PC-3 (cell line): ENCODE results near the gene MRPL28. TPM values are rescaled to one million over a fixed set of nuclear protein-coding genes. Genes with fewer than 3 reads are reported as not detected.

ENCODE experiments used
- ATAC-seq: fragments of 200-7000 bp; cut with Tn5 transposase; 2 replicates; pipeline ENCODE4 v1.9.1; 2020; ENCODE audit warnings: mild to moderate bottlenecking, moderate library complexity
- BruUV-seq: library from RNA; stranded (reverse); fragments of 400-500 nt; replicated peaks from 2 replicates; lab custom pipeline; 2021; lab: Mats Ljungman, UMichigan
- CTCF ChIA-PET: fragments of 300-600 bp; sonication (Branson Sonifier 250); formaldehyde crosslinking; loops from one replicate; lab custom pipeline; 2022; ENCODE audit warnings: antibody characterized with exemption; lab: Charles Lee
- POLR2A ChIA-PET: fragments of 300-600 bp; sonication (Branson Sonifier 250); formaldehyde crosslinking; loops from one replicate; lab custom pipeline; 2022; ENCODE audit warnings: antibody characterized with exemption; ENCODE audit not compliant: unreplicated experiment; lab: Charles Lee
- DNase-seq: peaks from one replicate; pipeline ENCODE4 v3.0.0-alpha.2; 2015
- H2AFZ ChIP-seq: fragments of 300-600 bp; sonication (generic); 2 replicates; pipeline ENCODE4 v1.6.0; 2016; ENCODE audit warnings: antibody characterized with exemption, low read length
- H3F3A ChIP-seq: fragments of 300-600 bp; sonication (generic); one replicate; pipeline ENCODE4 v1.6.0; 2017; ENCODE audit warnings: antibody characterized with exemption, low read length, control low read depth, mild to moderate bottlenecking; ENCODE audit not compliant: unreplicated experiment
- H3K27ac ChIP-seq: fragments of 300-600 bp; sonication (generic); 2 replicates; pipeline ENCODE4 v1.5.1; 2016; ENCODE audit warnings: mild to moderate bottlenecking, low read length
- H3K27me3 ChIP-seq: fragments of 300-600 bp; sonication (generic); 2 replicates; pipeline ENCODE4 v1.6.1; 2016; ENCODE audit warnings: low read length, mixed read lengths
- H3K36me3 ChIP-seq: fragments of 300-600 bp; sonication (generic); 2 replicates; pipeline ENCODE4 v1.6.1; 2016; ENCODE audit warnings: low read depth, mixed run types, low read length, mixed read lengths
- H3K4me1 ChIP-seq: fragments of 300-600 bp; sonication (generic); 2 replicates; pipeline ENCODE4 v1.5.1; 2016; ENCODE audit warnings: low read length; ENCODE audit not compliant: insufficient read depth
- H3K4me2 ChIP-seq: fragments of 300-600 bp; sonication (generic); 2 replicates; pipeline ENCODE4 v1.6.0; 2016; ENCODE audit warnings: low read length
- H3K4me3 ChIP-seq: fragments of 300-600 bp; sonication (generic); 2 replicates; pipeline ENCODE4 v1.5.1; 2016; ENCODE audit warnings: mild to moderate bottlenecking, low read length, mixed read lengths
- H3K79me2 ChIP-seq: fragments of 300-600 bp; sonication (generic); 2 replicates; pipeline ENCODE4 v1.6.1; 2017; ENCODE audit warnings: low read length, mixed read lengths
- H3K9ac ChIP-seq: fragments of 300-600 bp; sonication (generic); 2 replicates; pipeline ENCODE4 v1.6.0; 2016; ENCODE audit warnings: mild to moderate bottlenecking, low read length
- H3K9me2 ChIP-seq: fragments of 300-600 bp; sonication (generic); replicated peaks from 2 replicates; pipeline ENCODE4 v1.6.1; 2016; ENCODE audit warnings: mixed run types, low read length, mixed read lengths
- H3K9me3 ChIP-seq: fragments of 300-600 bp; sonication (generic); 2 replicates; pipeline ENCODE4 v1.6.1; 2016; ENCODE audit warnings: low read length, mixed read lengths
- H4K20me1 ChIP-seq: fragments of 300-600 bp; sonication (generic); 2 replicates; pipeline ENCODE4 v1.6.1; 2016; ENCODE audit warnings: low read length, mixed read lengths
- EZH2 ChIP-seq: fragments of 300-600 bp; sonication (generic); IDR thresholded peaks from one replicate; pipeline ENCODE4 v1.6.1; 2017; ENCODE audit warnings: antibody characterized with exemption, mild to moderate bottlenecking, low read length; ENCODE audit not compliant: unreplicated experiment
- EZH2phosphoT487 ChIP-seq: fragments of 300-600 bp; sonication (generic); IDR thresholded peaks from 2 replicates; pipeline ENCODE4 v1.6.1; 2018; ENCODE audit warnings: mild to moderate bottlenecking, antibody characterized with exemption, low read length, borderline replicate concordance
- intact Hi-C: fragments of 100-400 bp; cut with micrococcal nuclease; formaldehyde crosslinking; loops from 2 replicates; pipeline ENCODE4 v1.9.0; 2023
- total RNA-seq: library from RNA; depleted of rRNA; stranded (reverse); fragments of >200 nt; gene quantifications from 2 replicates; pipeline ENCODE4 v1.2.3, GENCODE V29; 2014
- TF ChIP-seq, protein P1 (sequence below): fragments of 300-600 bp; sonication (generic); conservative IDR thresholded peaks from 2 replicates; pipeline ENCODE4 v1.5.1; 2017; ENCODE audit warnings: antibody characterized with exemption, low read depth, mild to moderate bottlenecking, low read length

Gene MRPL28
- total RNA-seq, 1 experiment from 2014 or later = 154 TPM

- POLR2A ChIA-PET = no interaction called here
- Histone ChIP-seq H3K9me3 (no peaks in the 10 kb centered on the region), H3K79me2 (no peaks in the 10 kb centered on the region), H3F3A (no peaks in the 10 kb centered on the region), H3K4me2 (no peak overlapping the region), H3K36me3 (no peaks in the 10 kb centered on the region), H3K4me3 (no peak overlapping the region), H3K9me2 (no peaks in the 10 kb centered on the region), H2AFZ (no peak overlapping the region), H3K4me1 (peaks cover 2% of the 10 kb centered on the region; the same call in 1 of the 2 replicates), H3K27me3 (no peaks in the 10 kb centered on the region), H3K9ac (no peak overlapping the region), H3K27ac (no peak overlapping the region), H4K20me1 (no peaks in the 10 kb centered on the region)
- ATAC-seq = no peak
- CTCF ChIA-PET = interaction anchor here (0.6 kb wide), 1 partner anchor 8 kb away, joined by 4 read pairs; the partner anchor contains the start of gene AXIN1
- intact Hi-C loops = no loop called here
- BruUV-seq = no TSS peak
- TF ChIP-seq, protein P1, sequence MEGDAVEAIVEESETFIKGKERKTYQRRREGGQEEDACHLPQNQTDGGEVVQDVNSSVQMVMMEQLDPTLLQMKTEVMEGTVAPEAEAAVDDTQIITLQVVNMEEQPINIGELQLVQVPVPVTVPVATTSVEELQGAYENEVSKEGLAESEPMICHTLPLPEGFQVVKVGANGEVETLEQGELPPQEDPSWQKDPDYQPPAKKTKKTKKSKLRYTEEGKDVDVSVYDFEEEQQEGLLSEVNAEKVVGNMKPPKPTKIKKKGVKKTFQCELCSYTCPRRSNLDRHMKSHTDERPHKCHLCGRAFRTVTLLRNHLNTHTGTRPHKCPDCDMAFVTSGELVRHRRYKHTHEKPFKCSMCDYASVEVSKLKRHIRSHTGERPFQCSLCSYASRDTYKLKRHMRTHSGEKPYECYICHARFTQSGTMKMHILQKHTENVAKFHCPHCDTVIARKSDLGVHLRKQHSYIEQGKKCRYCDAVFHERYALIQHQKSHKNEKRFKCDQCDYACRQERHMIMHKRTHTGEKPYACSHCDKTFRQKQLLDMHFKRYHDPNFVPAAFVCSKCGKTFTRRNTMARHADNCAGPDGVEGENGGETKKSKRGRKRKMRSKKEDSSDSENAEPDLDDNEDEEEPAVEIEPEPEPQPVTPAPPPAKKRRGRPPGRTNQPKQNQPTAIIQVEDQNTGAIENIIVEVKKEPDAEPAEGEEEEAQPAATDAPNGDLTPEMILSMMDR = no peak
- no peak for TF ChIP-seq EZH2
- no peak for TF ChIP-seq EZH2phosphoT487
- DNase-seq = no peak
These were observed 9.5 kb downstream of the MRPL28 start for GRCh38 chr16:360698-361336.

- no peaks in the 10 kb centered on the region for H3F3A ChIP-seq
- TF ChIP-seq, protein P1 = no peak
- TF ChIP-seq EZH2phosphoT487 = no peak
- no peak for TF ChIP-seq EZH2
- no peaks in the 10 kb centered on the region for H3K36me3 ChIP-seq
- no peak for ATAC-seq
- H3K4me1 ChIP-seq = peaks cover 2% of the 10 kb centered on the region; the same call in 1 of the 2 replicates
- H2AFZ ChIP-seq = no peak overlapping the region
- H3K27ac ChIP-seq = no peak overlapping the region
- H3K9ac ChIP-seq = no peak overlapping the region
- ChIA-PET POLR2A (no interaction called here), CTCF (no interaction called here)
- H3K27me3 ChIP-seq = no peaks in the 10 kb centered on the region
- intact Hi-C loops = no loop called here
- no peak for DNase-seq
- H3K4me3 ChIP-seq = no peak overlapping the region
- H4K20me1 ChIP-seq = no peaks in the 10 kb centered on the region
- H3K9me3 ChIP-seq = no peaks in the 10 kb centered on the region
- H3K4me2 ChIP-seq = no peak overlapping the region
- H3K9me2 ChIP-seq = no peaks in the 10 kb centered on the region
- no TSS peak for BruUV-seq
- no peaks in the 10 kb centered on the region for H3K79me2 ChIP-seq
These were observed 10.3 kb downstream of the MRPL28 start for GRCh38 chr16:359871-360697.
